AG04449 (cell line): Measurements from ENCODE around the gene GALNT7.
"Not testable (repeated sequence)": the region's sequence is repeated elsewhere in the genome, so short reads cannot be mapped to it uniquely, and the experiment has no call there.

Experiments used
- CTCF ChIA-PET: fragments of 350-600 bp; formaldehyde crosslinking; extraction: SDS; loops from one replicate; lab custom pipeline; 2021; ENCODE audit warnings: antibody characterized with exemption; lab: Yijun Ruan, JAX
- POLR2A ChIA-PET: fragments of 400-600, 350-600 bp; formaldehyde crosslinking; extraction: SDS; loops from one replicate; lab custom pipeline; 2020; ENCODE audit warnings: antibody characterized with exemption, inconsistent platforms; lab: Yijun Ruan, JAX
- DNase-seq: peaks from one replicate; pipeline ENCODE4 v3.0.0-alpha.2; 2010; ENCODE audit warnings: low read depth, low spot score
- H3K4me3 ChIP-seq: 2 replicates; pipeline ENCODE4 v1.5.1; 2011; ENCODE audit warnings: low read depth, mild to moderate bottlenecking, control low read depth, low read length
- TF ChIP-seq, protein P1 (sequence below): IDR thresholded peaks from one replicate; pipeline ENCODE4 v1.5.1; 2011; ENCODE audit warnings: mild to moderate bottlenecking, moderate library complexity, low read length, control low read depth, inconsistent platforms; ENCODE audit not compliant: insufficient read depth; ENCODE audit errors: missing control alignments

Gene GALNT7

DNA sequence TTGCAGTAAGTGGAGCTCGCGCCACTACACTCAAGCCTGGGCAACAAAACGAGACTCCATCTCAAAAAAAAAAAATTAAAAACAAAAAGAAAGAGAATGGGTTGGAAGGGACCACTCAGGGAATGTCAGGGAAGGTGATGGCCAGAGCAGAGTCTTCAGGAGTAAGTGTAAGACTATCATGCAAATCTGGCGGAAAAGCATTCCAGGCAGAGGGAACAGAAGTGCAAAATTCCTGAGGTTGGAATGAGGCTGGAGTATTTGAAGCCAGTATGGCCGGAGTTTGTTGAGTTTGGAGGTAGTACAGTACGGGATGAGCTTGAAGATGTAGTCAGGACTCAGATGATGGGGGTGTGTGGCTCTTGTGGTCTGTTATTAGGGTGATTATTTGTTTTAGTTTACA is 7.4 kb downstream of the GALNT7 start:
- DNase-seq, result no peak
- CTCF ChIA-PET, result no interaction called here
- no peak overlapping the region for H3K4me3 ChIP-seq
- POLR2A ChIA-PET, result no interaction called here
- TF ChIP-seq, protein P1, sequence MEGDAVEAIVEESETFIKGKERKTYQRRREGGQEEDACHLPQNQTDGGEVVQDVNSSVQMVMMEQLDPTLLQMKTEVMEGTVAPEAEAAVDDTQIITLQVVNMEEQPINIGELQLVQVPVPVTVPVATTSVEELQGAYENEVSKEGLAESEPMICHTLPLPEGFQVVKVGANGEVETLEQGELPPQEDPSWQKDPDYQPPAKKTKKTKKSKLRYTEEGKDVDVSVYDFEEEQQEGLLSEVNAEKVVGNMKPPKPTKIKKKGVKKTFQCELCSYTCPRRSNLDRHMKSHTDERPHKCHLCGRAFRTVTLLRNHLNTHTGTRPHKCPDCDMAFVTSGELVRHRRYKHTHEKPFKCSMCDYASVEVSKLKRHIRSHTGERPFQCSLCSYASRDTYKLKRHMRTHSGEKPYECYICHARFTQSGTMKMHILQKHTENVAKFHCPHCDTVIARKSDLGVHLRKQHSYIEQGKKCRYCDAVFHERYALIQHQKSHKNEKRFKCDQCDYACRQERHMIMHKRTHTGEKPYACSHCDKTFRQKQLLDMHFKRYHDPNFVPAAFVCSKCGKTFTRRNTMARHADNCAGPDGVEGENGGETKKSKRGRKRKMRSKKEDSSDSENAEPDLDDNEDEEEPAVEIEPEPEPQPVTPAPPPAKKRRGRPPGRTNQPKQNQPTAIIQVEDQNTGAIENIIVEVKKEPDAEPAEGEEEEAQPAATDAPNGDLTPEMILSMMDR, result no peak

GRCh38 chr4:173177232-173177631 is 8.6 kb downstream of the GALNT7 start:
- POLR2A ChIA-PET, result no interaction called here
- TF ChIP-seq, protein P1, result no peak
- CTCF ChIA-PET, result interaction anchor here (1.3 kb wide), 1 partner anchor 9 kb away, joined by 3 read pairs; the partner anchor contains the start of gene GALNT7
- no peak for DNase-seq
- H3K4me3 ChIP-seq, result no peak overlapping the region

- TF ChIP-seq, protein P1, result no peak
- ChIA-PET POLR2A (no interaction called here), CTCF (no interaction called here)
- no peak for DNase-seq
- H3K4me3 ChIP-seq, result no peak overlapping the region
These were observed 9.5 kb downstream of the GALNT7 start for GRCh38 chr4:173178144-173178543.

- CTCF ChIA-PET, result interaction anchor here (1.0 kb wide), 1 partner anchor 76 kb away, joined by 3 read pairs; no protein-coding TSS in a partner anchor
- TF ChIP-seq, protein P1, result no peak
- peak; percentile 26 for DNase-seq
- POLR2A ChIA-PET, result interaction anchor here (0.6 kb wide), 1 partner anchor 14 kb away, joined by 3 read pairs; no protein-coding TSS in a partner anchor
- no peak overlapping the region for H3K4me3 ChIP-seq
These were observed 13.2 kb downstream of the GALNT7 start for GRCh38 chr4:173181848-173182247.

GRCh38 chr4:173182403-173182802 is 13.8 kb downstream of the GALNT7 start:
- CTCF ChIA-PET, result interaction anchor here (1.0 kb wide), 1 partner anchor 75 kb away, joined by 3 read pairs; no protein-coding TSS in a partner anchor

GRCh38 chr4:173183659-173184247 is 15.1 kb downstream of the GALNT7 start:
- CTCF ChIA-PET, H3K4me3 ChIP-seq, DNase-seq, POLR2A ChIA-PET: not testable (repeated sequence)

More at GRCh38 chr4:173182403-173182802, 13.8 kb downstream of the GALNT7 start:
- no peak overlapping the region for H3K4me3 ChIP-seq
- POLR2A ChIA-PET, result interaction anchor here (0.9 kb wide), 1 partner anchor 11 kb away, joined by 4 read pairs; no protein-coding TSS in a partner anchor
- TF ChIP-seq, protein P1, result no peak
- peak; percentile 62 for DNase-seq
